Activated naive CD4-positive, alpha-beta T cell treated with anti-CD3 and anti-CD28 coated beads for 36 hours (primary cell): ENCODE measurements around the gene DYDC1. TPM values are rescaled to one million over a fixed set of nuclear protein-coding genes. Genes with fewer than 3 reads are reported as not detected.

ENCODE experiments used
- CTCF ChIA-PET: fragments of 350-600 bp; sonication (Branson Sonifier 250); formaldehyde crosslinking; loops from one replicate; lab custom pipeline; 2021; ENCODE audit warnings: antibody characterized with exemption; lab: Charles Lee
- DNase-seq: peaks from one replicate; pipeline ENCODE4 v3.0.0-alpha.2; 2020
- H3K27ac Mint-ChIP-seq: one replicate; pipeline ENCODE4 v1.8.0; 2021; ENCODE audit warnings: mild to moderate bottlenecking, mixed read lengths
- H3K27me3 Mint-ChIP-seq: one replicate; pipeline ENCODE4 v1.8.0; 2021; ENCODE audit warnings: low read depth, mixed read lengths
- H3K36me3 Mint-ChIP-seq: one replicate; pipeline ENCODE4 v1.8.0; 2021; ENCODE audit warnings: low read depth, mixed read lengths
- H3K4me1 Mint-ChIP-seq: one replicate; pipeline ENCODE4 v1.8.0; 2021; ENCODE audit warnings: low read depth, mixed read lengths
- H3K4me3 Mint-ChIP-seq: one replicate; pipeline ENCODE4 v1.8.0; 2021; ENCODE audit warnings: mild to moderate bottlenecking, moderate library complexity, mixed read lengths
- H3K9me3 Mint-ChIP-seq: one replicate; pipeline ENCODE4 v1.8.0; 2021; ENCODE audit warnings: mixed read lengths
- intact Hi-C: fragments of 100-400 bp; cut with micrococcal nuclease; formaldehyde crosslinking; loops from one replicate; pipeline ENCODE4 v1.15.1; 2023
- total RNA-seq, 2 experiments: library from RNA; stranded (reverse); gene quantifications; one replicate each; pipeline ENCODE4 v1.2.3, GENCODE V29; 2021

Gene DYDC1
- total RNA-seq, 2 experiments from 2014 or later = not detected

GRCh38 chr10:80333983-80334382, 22.6 kb downstream of the DYDC1 start:
- no peak overlapping the region for H3K27ac Mint-ChIP-seq
- H3K27me3 Mint-ChIP-seq = peaks cover 1% of the 10 kb centered on the region
- H3K4me1 Mint-ChIP-seq = no peaks in the 10 kb centered on the region
- DNase-seq = no peak
- CTCF ChIA-PET = no interaction called here
- intact Hi-C loops = no loop called here
- no peaks in the 10 kb centered on the region for H3K36me3 Mint-ChIP-seq
- no peaks in the 10 kb centered on the region for H3K9me3 Mint-ChIP-seq
- H3K4me3 Mint-ChIP-seq = no peak overlapping the region

DNA sequence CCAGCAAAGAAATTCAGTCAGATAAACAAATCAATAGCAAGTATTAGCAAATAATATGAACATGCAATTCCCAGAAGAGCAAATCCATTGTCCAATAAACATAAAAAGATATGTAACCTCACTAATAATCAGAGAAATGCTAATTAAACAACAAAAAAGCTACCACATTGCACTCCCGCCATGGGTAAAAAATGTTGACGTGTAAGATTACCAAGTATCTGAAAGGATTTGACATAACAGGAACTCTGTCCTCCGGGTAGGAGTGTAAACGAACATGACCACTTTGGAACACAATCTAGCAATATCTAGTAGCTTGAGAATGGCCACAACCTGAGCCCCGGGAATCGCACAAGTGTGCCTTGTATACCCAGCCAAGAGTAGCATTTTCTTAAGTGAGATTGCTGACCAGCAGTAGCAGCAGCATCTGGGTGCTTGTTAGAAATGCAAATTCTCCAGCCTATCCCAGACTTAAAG, 31.6 kb downstream of the DYDC1 start:
- H3K36me3 Mint-ChIP-seq = no peaks in the 10 kb centered on the region
- H3K4me3 Mint-ChIP-seq = no peak overlapping the region
- H3K27ac Mint-ChIP-seq = no peak overlapping the region
- DNase-seq = no peak
- H3K9me3 Mint-ChIP-seq = no peaks in the 10 kb centered on the region
- H3K4me1 Mint-ChIP-seq = no peaks in the 10 kb centered on the region
- no peaks in the 10 kb centered on the region for H3K27me3 Mint-ChIP-seq
- intact Hi-C loops = no loop called here
- CTCF ChIA-PET = no interaction called here

- H3K4me1 Mint-ChIP-seq = no peaks in the 10 kb centered on the region
- CTCF ChIA-PET = no interaction called here
- H3K9me3 Mint-ChIP-seq = no peaks in the 10 kb centered on the region
- H3K27me3 Mint-ChIP-seq = no peaks in the 10 kb centered on the region
- no peak overlapping the region for H3K4me3 Mint-ChIP-seq
- no peaks in the 10 kb centered on the region for H3K36me3 Mint-ChIP-seq
- DNase-seq = no peak
- H3K27ac Mint-ChIP-seq = no peak overlapping the region
- intact Hi-C loops = no loop called here
Measured at GRCh38 chr10:80324086-80324485, 32.5 kb downstream of the DYDC1 start.

- intact Hi-C loops = no loop called here
- CTCF ChIA-PET = interaction anchor here (1.0 kb wide), 1 partner anchor 182 kb away, joined by 3 read pairs; no protein-coding TSS in a partner anchor
- Mint-ChIP-seq H3K4me3 (no peak overlapping the region), H3K27me3 (no peaks in the 10 kb centered on the region), H3K27ac (no peak overlapping the region), H3K9me3 (no peaks in the 10 kb centered on the region), H3K4me1 (no peaks in the 10 kb centered on the region), H3K36me3 (no peaks in the 10 kb centered on the region)
- no peak for DNase-seq
Measured at GRCh38 chr10:80323311-80323710, 33.2 kb downstream of the DYDC1 start.

- intact Hi-C loops = no loop called here
- CTCF ChIA-PET = interaction anchor here (1.0 kb wide), 1 partner anchor 183 kb away, joined by 3 read pairs; no protein-coding TSS in a partner anchor
- H3K4me3 Mint-ChIP-seq = no peak overlapping the region
- no peak for DNase-seq
- no peaks in the 10 kb centered on the region for H3K27me3 Mint-ChIP-seq
- H3K9me3 Mint-ChIP-seq = no peaks in the 10 kb centered on the region
- no peak overlapping the region for H3K27ac Mint-ChIP-seq
- H3K4me1 Mint-ChIP-seq = no peaks in the 10 kb centered on the region
- no peaks in the 10 kb centered on the region for H3K36me3 Mint-ChIP-seq
Measured at GRCh38 chr10:80322711-80323110, 33.8 kb downstream of the DYDC1 start.

DNA sequence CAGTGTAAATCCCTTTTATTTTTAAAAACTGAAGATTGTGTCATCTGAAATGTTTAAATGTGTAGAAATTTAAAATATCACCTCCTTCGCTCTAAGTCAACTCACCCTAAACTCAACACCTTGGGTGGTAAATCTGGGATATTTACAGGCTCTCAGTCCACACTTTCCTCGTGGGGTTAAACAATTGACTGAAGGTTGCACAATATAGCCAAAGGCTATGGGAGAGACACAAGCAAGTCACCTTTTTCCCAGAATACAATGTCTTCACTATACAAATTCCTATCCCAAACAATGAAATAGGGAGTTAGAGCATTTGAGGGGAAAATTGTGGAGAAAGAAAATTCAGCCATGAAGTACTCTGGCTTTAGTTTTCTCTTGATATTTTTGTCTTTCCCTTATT, 34.4 kb downstream of the DYDC1 start:
- H3K27me3 Mint-ChIP-seq = no peaks in the 10 kb centered on the region
- no peaks in the 10 kb centered on the region for H3K36me3 Mint-ChIP-seq
- H3K4me1 Mint-ChIP-seq = no peaks in the 10 kb centered on the region
- intact Hi-C loops = no loop called here
- no peak overlapping the region for H3K27ac Mint-ChIP-seq
- no peak for DNase-seq
- no peaks in the 10 kb centered on the region for H3K9me3 Mint-ChIP-seq
- H3K4me3 Mint-ChIP-seq = no peak overlapping the region
- CTCF ChIA-PET = interaction anchor here (1.3 kb wide), 1 partner anchor 56 kb away, joined by 5 read pairs; no protein-coding TSS in a partner anchor

DNA sequence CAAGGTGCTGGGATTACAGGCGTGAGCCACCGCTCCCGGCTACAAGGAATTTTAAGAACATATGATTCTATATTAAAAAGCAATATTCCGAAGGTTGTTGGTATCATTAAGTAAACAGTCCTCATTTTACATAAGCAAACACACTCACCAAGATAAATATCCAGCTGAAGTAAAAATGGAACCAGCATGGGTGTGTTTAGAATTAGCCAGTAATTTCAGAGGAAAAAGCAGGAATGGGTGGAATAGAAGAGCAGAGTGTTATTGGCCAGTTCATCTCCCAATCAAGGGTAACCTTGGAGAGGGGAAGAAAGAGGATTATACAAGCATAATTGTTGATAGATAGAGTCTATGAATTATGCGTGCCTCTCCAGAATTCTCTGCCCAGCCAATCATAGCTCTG, 35.4 kb downstream of the DYDC1 start:
- Mint-ChIP-seq H3K9me3 (no peaks in the 10 kb centered on the region), H3K27ac (no peak overlapping the region), H3K4me1 (no peaks in the 10 kb centered on the region), H3K36me3 (no peaks in the 10 kb centered on the region), H3K27me3 (no peaks in the 10 kb centered on the region), H3K4me3 (no peak overlapping the region)
- intact Hi-C loops = no loop called here
- CTCF ChIA-PET = interaction anchor here (1.3 kb wide), 1 partner anchor 57 kb away, joined by 5 read pairs; no protein-coding TSS in a partner anchor
- no peak for DNase-seq

DNA sequence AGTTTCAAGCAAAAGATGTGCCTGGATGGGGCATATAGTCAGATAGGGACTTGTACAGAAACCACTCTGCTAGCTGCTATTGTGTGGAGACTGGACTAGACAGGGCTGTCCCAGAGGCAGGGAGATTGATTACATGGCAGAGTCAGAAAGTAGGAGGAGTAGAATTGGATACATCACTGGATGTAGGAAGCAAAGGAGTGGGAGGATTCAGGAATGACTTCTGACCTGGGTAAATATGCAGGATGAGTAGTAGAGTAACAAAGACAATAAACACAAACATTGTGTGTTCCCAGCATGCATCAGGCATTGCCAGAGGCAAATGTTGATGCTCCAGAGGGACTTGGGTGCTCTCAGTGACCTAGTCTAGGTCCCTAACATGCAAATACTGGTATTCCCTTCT, 36.2 kb downstream of the DYDC1 start:
- Mint-ChIP-seq H3K4me1 (no peaks in the 10 kb centered on the region), H3K27ac (no peak overlapping the region), H3K27me3 (no peaks in the 10 kb centered on the region), H3K4me3 (no peak overlapping the region), H3K36me3 (no peaks in the 10 kb centered on the region), H3K9me3 (no peaks in the 10 kb centered on the region)
- intact Hi-C loops = no loop called here
- CTCF ChIA-PET = no interaction called here
- DNase-seq = no peak

GRCh38 chr10:80319725-80320290, 36.7 kb downstream of the DYDC1 start:
- Mint-ChIP-seq H3K27me3 (no peaks in the 10 kb centered on the region), H3K4me3 (no peak overlapping the region), H3K27ac (no peak overlapping the region), H3K36me3 (no peaks in the 10 kb centered on the region), H3K4me1 (no peaks in the 10 kb centered on the region), H3K9me3 (no peaks in the 10 kb centered on the region)
- CTCF ChIA-PET = no interaction called here
- no peak for DNase-seq
- intact Hi-C loops = no loop called here

DNA sequence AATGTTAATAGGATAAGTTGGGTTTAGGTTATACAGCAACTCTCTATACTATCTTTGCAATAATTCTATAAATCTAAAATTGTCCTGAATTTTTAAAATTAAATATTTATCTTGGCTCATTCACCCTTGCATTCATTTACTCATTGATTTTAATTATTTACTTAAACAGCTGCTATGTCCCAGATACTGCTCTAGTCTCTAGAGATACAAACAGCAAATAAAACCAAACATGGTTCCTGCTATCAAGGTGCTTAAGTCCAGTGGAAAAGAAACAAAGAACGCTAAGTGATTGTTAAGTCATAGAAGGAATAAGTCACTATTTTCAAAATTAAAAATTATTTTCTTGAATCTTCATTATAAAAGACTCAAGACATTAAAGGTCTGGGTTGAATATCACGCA, 37.2 kb downstream of the DYDC1 start:
- Mint-ChIP-seq H3K27me3 (no peaks in the 10 kb centered on the region), H3K27ac (no peak overlapping the region), H3K4me1 (no peaks in the 10 kb centered on the region), H3K4me3 (no peak overlapping the region), H3K9me3 (no peaks in the 10 kb centered on the region), H3K36me3 (no peaks in the 10 kb centered on the region)
- DNase-seq = no peak
- CTCF ChIA-PET = no interaction called here
- intact Hi-C loops = no loop called here

DNA sequence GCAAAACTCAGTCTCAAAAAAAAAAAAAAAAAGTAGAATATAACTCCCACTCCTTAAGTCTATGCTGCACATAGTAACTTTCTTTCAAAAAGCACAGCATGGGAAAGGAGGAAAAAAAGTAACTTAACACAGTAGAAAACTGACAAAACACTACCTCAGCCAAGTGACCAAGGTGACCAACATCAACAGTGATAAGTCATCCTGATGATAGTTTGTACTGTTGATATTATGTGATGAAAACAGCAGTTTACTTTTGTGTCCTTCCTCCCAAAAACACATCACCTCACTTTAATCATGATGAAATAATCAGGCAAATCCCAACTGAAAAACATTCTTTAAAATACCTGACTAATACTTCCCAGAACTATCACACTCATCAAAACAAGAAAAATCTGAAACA, 37.8 kb downstream of the DYDC1 start:
- no peaks in the 10 kb centered on the region for H3K4me1 Mint-ChIP-seq
- intact Hi-C loops = no loop called here
- H3K27ac Mint-ChIP-seq = no peak overlapping the region
- no peaks in the 10 kb centered on the region for H3K36me3 Mint-ChIP-seq
- DNase-seq = no peak
- no peaks in the 10 kb centered on the region for H3K27me3 Mint-ChIP-seq
- no peak overlapping the region for H3K4me3 Mint-ChIP-seq
- H3K9me3 Mint-ChIP-seq = no peaks in the 10 kb centered on the region
- CTCF ChIA-PET = no interaction called here

DNA sequence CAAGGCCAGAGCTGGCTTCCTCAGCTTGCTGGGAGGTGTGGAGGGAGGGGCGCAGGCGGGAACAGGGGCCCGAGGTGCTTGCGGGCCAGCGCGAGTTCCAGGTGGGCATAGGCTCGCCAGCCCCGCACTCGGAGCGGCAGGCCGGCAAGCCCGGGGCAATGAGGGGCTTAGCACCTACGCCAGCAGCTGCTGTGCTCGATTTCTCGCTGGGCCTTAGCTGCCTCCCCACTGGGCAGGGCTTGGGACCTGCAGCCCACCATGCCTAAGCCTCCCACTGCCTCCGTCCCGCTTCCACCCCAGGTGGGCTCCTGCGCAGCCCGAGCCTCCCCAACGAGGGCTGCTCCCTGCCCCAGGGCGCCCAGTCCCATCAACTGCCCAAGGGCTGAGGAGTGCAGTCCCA, 41.2 kb downstream of the DYDC1 start:
- no peaks in the 10 kb centered on the region for H3K4me1 Mint-ChIP-seq
- H3K4me3 Mint-ChIP-seq = no peak overlapping the region
- no peak overlapping the region for H3K27ac Mint-ChIP-seq
- no peaks in the 10 kb centered on the region for H3K9me3 Mint-ChIP-seq
- no peaks in the 10 kb centered on the region for H3K27me3 Mint-ChIP-seq
- intact Hi-C loops = no loop called here
- CTCF ChIA-PET = no interaction called here
- no peaks in the 10 kb centered on the region for H3K36me3 Mint-ChIP-seq
- DNase-seq = no peak

DNA sequence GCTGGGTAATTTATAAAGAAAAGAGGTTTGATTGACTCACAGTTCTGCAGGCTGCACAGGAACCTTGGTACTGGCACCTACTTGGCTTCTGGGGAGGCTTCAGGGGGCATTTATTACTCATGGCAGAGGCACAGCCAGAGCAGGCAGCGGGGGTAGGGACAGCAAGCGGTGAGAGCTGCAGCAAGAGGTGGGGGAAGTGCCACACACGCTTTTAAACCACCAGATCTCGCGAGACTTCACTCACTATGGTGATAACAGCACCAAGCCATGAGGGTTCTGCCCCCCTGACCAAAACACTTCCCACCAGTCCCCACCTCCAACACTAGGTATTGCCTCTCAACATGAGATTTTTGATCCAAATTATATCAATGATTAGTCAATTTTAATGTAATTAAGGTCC, 43.0 kb downstream of the DYDC1 start:
- H3K27ac Mint-ChIP-seq = no peak overlapping the region
- CTCF ChIA-PET = no interaction called here
- no peak overlapping the region for H3K4me3 Mint-ChIP-seq
- H3K9me3 Mint-ChIP-seq = no peaks in the 10 kb centered on the region
- intact Hi-C loops = no loop called here
- no peaks in the 10 kb centered on the region for H3K36me3 Mint-ChIP-seq
- H3K4me1 Mint-ChIP-seq = no peaks in the 10 kb centered on the region
- no peaks in the 10 kb centered on the region for H3K27me3 Mint-ChIP-seq
- no peak for DNase-seq
